ENCODE results near the gene KDM6B. TPM values are rescaled to one million over a fixed set of nuclear protein-coding genes. Genes with fewer than 3 reads are reported as not detected.

The KDM6B gene
- total RNA-seq, 1 experiment from 2014 or later, result 41.3 TPM

DNA sequence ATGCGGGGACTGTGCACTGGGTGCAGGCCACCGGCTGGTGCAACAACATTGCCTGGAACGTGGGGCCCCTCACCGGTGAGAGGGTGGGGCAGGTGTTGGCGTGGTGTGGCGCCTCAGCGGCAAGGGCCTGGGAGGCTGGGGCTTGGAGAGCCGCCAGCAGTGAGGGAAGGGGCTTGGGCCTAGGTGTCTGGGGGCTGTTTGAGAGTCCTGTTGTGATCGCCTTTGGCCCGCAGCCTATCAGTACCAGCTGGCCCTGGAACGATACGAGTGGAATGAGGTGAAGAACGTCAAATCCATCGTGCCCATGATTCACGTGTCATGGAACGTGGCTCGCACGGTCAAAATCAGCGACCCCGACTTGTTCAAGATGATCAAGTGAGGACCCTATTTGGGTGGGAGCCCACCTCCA lies 18.2 kb downstream of the KDM6B start:
- POLR2A ChIA-PET (ENCODE audit: unreplicated experiment), result no interaction called here
- Histone ChIP-seq H3K9me3 (ENCODE audit: insufficient read depth, low read depth) (no peaks in the 10 kb centered on the region), H4K20me1 (ENCODE audit: insufficient read depth) (no peaks in the 10 kb centered on the region), H3K27me3 (ENCODE audit: insufficient read depth, low read depth) (no peaks in the 10 kb centered on the region), H3K36me3 (ENCODE audit: low read depth) (no peaks in the 10 kb centered on the region), H3K9me2 (ENCODE audit: insufficient read depth) (no peaks in the 10 kb centered on the region), H3K4me1 (replicated peaks; ENCODE audit: insufficient read depth) (peaks cover 6% of the 10 kb centered on the region; the same call in 1 of the 2 replicates), H3K4me2 (no peak overlapping the region), H3K79me2 (ENCODE audit: low read depth) (no peaks in the 10 kb centered on the region), H3F3A (ENCODE audit: insufficient read depth, low read depth) (peaks cover 11% of the 10 kb centered on the region), H3K4me3 (no peak overlapping the region), H3K27ac (no peak overlapping the region), H2AFZ (no peak overlapping the region)
- TF ChIP-seq, protein P1, sequence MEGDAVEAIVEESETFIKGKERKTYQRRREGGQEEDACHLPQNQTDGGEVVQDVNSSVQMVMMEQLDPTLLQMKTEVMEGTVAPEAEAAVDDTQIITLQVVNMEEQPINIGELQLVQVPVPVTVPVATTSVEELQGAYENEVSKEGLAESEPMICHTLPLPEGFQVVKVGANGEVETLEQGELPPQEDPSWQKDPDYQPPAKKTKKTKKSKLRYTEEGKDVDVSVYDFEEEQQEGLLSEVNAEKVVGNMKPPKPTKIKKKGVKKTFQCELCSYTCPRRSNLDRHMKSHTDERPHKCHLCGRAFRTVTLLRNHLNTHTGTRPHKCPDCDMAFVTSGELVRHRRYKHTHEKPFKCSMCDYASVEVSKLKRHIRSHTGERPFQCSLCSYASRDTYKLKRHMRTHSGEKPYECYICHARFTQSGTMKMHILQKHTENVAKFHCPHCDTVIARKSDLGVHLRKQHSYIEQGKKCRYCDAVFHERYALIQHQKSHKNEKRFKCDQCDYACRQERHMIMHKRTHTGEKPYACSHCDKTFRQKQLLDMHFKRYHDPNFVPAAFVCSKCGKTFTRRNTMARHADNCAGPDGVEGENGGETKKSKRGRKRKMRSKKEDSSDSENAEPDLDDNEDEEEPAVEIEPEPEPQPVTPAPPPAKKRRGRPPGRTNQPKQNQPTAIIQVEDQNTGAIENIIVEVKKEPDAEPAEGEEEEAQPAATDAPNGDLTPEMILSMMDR (conservative IDR thresholded peaks at IDR 0.05), result no peak
- no peak for TF ChIP-seq EZH2 (IDR thresholded peaks at IDR 0.05; ENCODE audit: low read depth)
- BruUV-seq (replicated peaks), result no TSS peak
- intact Hi-C loops (cut with micrococcal nuclease; ENCODE audit: unreplicated experiment), result loop anchor here (10.0 kb wide), 1 partner anchor 267 kb away; the partner anchor contains the start of gene MPDU1
- CTCF ChIA-PET, result no interaction called here
- no peak for DNase-seq

DNA sequence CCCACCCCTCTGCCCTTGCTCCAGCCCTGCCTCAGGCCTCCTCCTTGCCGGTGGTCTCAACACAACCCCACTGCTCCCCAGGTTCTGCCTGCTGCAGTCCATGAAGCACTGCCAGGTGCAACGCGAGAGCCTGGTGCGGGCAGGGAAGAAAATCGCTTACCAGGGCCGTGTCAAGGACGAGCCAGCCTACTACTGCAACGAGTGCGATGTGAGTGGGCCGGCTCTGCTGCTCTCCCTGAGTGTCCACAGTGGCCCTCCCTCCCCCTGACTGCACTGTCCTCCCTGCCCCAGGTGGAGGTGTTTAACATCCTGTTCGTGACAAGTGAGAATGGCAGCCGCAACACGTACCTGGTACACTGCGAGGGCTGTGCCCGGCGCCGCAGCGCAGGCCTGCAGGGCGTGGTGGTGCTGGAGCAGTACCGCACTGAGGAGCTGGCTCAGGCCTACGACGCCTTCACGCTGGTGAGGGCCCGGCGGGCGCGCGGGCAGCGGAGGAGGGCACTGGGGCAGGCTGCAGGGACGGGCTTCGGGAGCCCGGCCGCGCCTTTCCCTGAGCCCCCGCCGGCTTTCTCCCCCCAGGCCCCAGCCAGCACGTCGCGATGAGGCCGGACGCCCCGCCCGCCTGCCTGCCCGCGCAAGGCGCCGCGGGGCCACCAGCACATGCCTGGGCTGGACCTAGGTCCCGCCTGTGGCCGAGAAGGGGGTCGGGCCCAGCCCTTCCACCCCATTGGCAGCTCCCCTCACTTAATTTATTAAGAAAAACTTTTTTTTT lies 19.1 kb downstream of the KDM6B start:
- no peak overlapping the region for H3K27ac ChIP-seq
- BruUV-seq (replicated peaks), result no TSS peak
- no peak overlapping the region for H2AFZ ChIP-seq
- no peaks in the 10 kb centered on the region for H3K27me3 ChIP-seq (ENCODE audit: insufficient read depth, low read depth)
- H3K4me3 ChIP-seq, result no peak overlapping the region
- H3K9me3 ChIP-seq (ENCODE audit: insufficient read depth, low read depth), result no peaks in the 10 kb centered on the region
- H3K36me3 ChIP-seq (ENCODE audit: low read depth), result no peaks in the 10 kb centered on the region
- peaks cover 6% of the 10 kb centered on the region; the same call in 1 of the 2 replicates for H3K4me1 ChIP-seq (replicated peaks; ENCODE audit: insufficient read depth)
- TF ChIP-seq, protein P1 (conservative IDR thresholded peaks at IDR 0.05), result no peak
- TF ChIP-seq EZH2 (IDR thresholded peaks at IDR 0.05; ENCODE audit: low read depth), result no peak
- DNase-seq, result no peak
- intact Hi-C loops (cut with micrococcal nuclease; ENCODE audit: unreplicated experiment), result loop anchor here (10.0 kb wide), 1 partner anchor 268 kb away; the partner anchor contains the start of gene MPDU1
- CTCF ChIA-PET, result interaction anchor here (0.7 kb wide), 1 partner anchor 60 kb away, joined by 10 read pairs; no protein-coding TSS in a partner anchor
- H4K20me1 ChIP-seq (ENCODE audit: insufficient read depth), result no peaks in the 10 kb centered on the region
- H3K9me2 ChIP-seq (ENCODE audit: insufficient read depth), result no peaks in the 10 kb centered on the region
- H3K79me2 ChIP-seq (ENCODE audit: low read depth), result 0 out of 2 replicates have a peak, but pooled peaks cover under 1% of the 10 kb centered on the region
- POLR2A ChIA-PET (ENCODE audit: unreplicated experiment), result no interaction called here
- H3F3A ChIP-seq (ENCODE audit: insufficient read depth, low read depth), result peaks cover 11% of the 10 kb centered on the region
- H3K4me2 ChIP-seq, result no peak overlapping the region

DNA sequence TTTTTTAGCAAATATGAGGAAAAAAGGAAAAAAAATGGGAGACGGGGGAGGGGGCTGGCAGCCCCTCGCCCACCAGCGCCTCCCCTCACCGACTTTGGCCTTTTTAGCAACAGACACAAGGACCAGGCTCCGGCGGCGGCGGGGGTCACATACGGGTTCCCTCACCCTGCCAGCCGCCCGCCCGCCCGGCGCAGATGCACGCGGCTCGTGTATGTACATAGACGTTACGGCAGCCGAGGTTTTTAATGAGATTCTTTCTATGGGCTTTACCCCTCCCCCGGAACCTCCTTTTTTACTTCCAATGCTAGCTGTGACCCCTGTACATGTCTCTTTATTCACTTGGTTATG lies 19.6 kb downstream of the KDM6B start:
- no peak for TF ChIP-seq EZH2 (IDR thresholded peaks at IDR 0.05; ENCODE audit: low read depth)
- Histone ChIP-seq H2AFZ (no peak overlapping the region), H3K9me3 (ENCODE audit: insufficient read depth, low read depth) (no peaks in the 10 kb centered on the region), H3K4me1 (replicated peaks; ENCODE audit: insufficient read depth) (peaks cover 7% of the 10 kb centered on the region; the same call in 1 of the 2 replicates), H3K27me3 (ENCODE audit: insufficient read depth, low read depth) (no peaks in the 10 kb centered on the region), H3K4me2 (no peak overlapping the region), H3F3A (ENCODE audit: insufficient read depth, low read depth) (peaks cover 11% of the 10 kb centered on the region), H3K9me2 (ENCODE audit: insufficient read depth) (no peaks in the 10 kb centered on the region), H3K36me3 (ENCODE audit: low read depth) (no peaks in the 10 kb centered on the region), H4K20me1 (ENCODE audit: insufficient read depth) (no peaks in the 10 kb centered on the region), H3K79me2 (ENCODE audit: low read depth) (peaks cover 6% of the 10 kb centered on the region; the same call in 1 of the 2 replicates), H3K4me3 (no peak overlapping the region), H3K27ac (no peak overlapping the region)
- no TSS peak for BruUV-seq (replicated peaks)
- ChIA-PET CTCF (interaction anchor here (0.7 kb wide), 1 partner anchor 60 kb away, joined by 10 read pairs; no protein-coding TSS in a partner anchor), POLR2A (ENCODE audit: unreplicated experiment) (no interaction called here)
- intact Hi-C loops (cut with micrococcal nuclease; ENCODE audit: unreplicated experiment), result loop anchor here (10.0 kb wide), 1 partner anchor 269 kb away; the partner anchor contains the start of gene MPDU1
- DNase-seq, result no peak

Measured in PC-9 (cell line).